ENCODE results near the gene FOXP1.

DNA sequence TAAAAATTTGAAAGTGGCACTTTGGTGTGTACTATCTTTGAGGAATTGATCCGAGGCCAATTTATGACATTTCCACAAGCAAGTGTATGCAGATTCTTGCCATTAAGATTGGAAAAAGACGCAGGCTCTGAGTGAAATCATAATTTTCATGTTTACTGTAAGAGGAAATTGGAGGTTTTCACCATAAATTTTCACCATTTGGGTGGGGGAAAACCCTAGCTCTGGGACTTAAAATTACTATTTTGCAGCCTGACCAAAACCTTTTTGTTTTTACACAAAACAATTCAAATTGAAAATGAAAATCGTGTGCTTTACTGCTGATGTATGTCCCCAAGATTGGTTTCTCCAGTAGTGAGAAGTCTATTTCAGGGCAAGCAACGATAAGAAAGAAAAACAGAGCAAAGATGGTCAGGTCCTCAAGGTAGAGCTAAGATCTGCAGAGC lies 282.6 kb downstream of the FOXP1 start:
- TF ChIP-seq POLR2A (IDR thresholded peaks at IDR 0.05): no peak
- TF ChIP-seq, protein P1, sequence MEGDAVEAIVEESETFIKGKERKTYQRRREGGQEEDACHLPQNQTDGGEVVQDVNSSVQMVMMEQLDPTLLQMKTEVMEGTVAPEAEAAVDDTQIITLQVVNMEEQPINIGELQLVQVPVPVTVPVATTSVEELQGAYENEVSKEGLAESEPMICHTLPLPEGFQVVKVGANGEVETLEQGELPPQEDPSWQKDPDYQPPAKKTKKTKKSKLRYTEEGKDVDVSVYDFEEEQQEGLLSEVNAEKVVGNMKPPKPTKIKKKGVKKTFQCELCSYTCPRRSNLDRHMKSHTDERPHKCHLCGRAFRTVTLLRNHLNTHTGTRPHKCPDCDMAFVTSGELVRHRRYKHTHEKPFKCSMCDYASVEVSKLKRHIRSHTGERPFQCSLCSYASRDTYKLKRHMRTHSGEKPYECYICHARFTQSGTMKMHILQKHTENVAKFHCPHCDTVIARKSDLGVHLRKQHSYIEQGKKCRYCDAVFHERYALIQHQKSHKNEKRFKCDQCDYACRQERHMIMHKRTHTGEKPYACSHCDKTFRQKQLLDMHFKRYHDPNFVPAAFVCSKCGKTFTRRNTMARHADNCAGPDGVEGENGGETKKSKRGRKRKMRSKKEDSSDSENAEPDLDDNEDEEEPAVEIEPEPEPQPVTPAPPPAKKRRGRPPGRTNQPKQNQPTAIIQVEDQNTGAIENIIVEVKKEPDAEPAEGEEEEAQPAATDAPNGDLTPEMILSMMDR (IDR thresholded peaks at IDR 0.05): no peak

Measured in adrenal gland (tissue), 5 donors.